H1 (cell line): ENCODE results near the gene ORC2. TPM values are rescaled to one million over a fixed set of nuclear protein-coding genes. Genes with fewer than 3 reads are reported as not detected.

Source experiments
- BACH1 ChIP-seq: IDR thresholded peaks from 2 replicates; pipeline ENCODE4 v1.6.1; 2012; ENCODE audit warnings: low read length, improper control_type of control experiment
- EZH2 ChIP-seq: fragments of 200-600 bp; sonication (generic); IDR thresholded peaks from 2 replicates; pipeline ENCODE4 v1.7.1; 2012; ENCODE audit warnings: low read depth, mild to moderate bottlenecking, moderate library complexity, low read length, inconsistent platforms; ENCODE audit not compliant: severe bottlenecking
- KDM4A ChIP-seq: IDR thresholded peaks from one replicate; pipeline ENCODE4 v1.7.1; 2012; ENCODE audit warnings: low read depth, mild to moderate bottlenecking, moderate library complexity, low read length, inconsistent platforms; ENCODE audit not compliant: severe bottlenecking
- MAFK ChIP-seq: IDR thresholded peaks from 2 replicates; pipeline ENCODE4 v1.6.1; 2012; ENCODE audit warnings: low read depth, mild to moderate bottlenecking, improper control_type of control experiment, low read length
- NANOG ChIP-seq: IDR thresholded peaks from 2 replicates; pipeline ENCODE4 v1.6.1; 2011; ENCODE audit warnings: low read length, low read depth, mild to moderate bottlenecking, inconsistent platforms; ENCODE audit not compliant: insufficient read depth, poor library complexity, severe bottlenecking
- RBBP5 ChIP-seq: IDR thresholded peaks from 2 replicates; pipeline ENCODE4 v1.7.1; 2012; ENCODE audit warnings: low read depth, mild to moderate bottlenecking, inconsistent platforms, low read length, moderate library complexity, borderline replicate concordance
- SUZ12 ChIP-seq: fragments of 200-600 bp; sonication (generic); IDR thresholded peaks from 2 replicates; pipeline ENCODE4 v1.6.1; 2012; ENCODE audit warnings: mild to moderate bottlenecking, inconsistent platforms, low read length, moderate library complexity, mixed read lengths
- TEAD4 ChIP-seq: IDR thresholded peaks from 2 replicates; pipeline ENCODE4 v1.6.1; 2012; ENCODE audit warnings: low read depth, low read length, inconsistent platforms, mixed read lengths
- polyA plus RNA-seq, 7 experiments: library from polyadenylated mRNA; depleted of rRNA in 3 of 7; stranded (reverse) in 5 of 7; unstranded in 2 of 7; fragments of >200 nt in 5 of 7; fragments of 200-250 nt in 2 of 7; gene quantifications; 1 replicate in 5 of 7; 2 replicates in 1 of 7; 4 replicates in 1 of 7; pipeline versions ENCODE4 v1.2.1 to v1.2.3, GENCODE V29; 2011 to 2013; ENCODE audit warnings: missing spikeins in 2 of 7, mixed read lengths in 2 of 7
- total RNA-seq: library from RNA; stranded (reverse); fragmentation: NEBNext Ultra II Directional; extraction: Animal tissue kit (Norgen Biotek cat#: 25700); gene quantifications from 2 replicates; pipeline ENCODE4 v1.2.1, GENCODE V29; 2021
- TF ChIP-seq, protein P1 (sequence below): IDR thresholded peaks from 2 replicates; pipeline ENCODE4 v1.6.1; 2012; ENCODE audit warnings: inconsistent platforms

Gene ORC2
- total and polyA plus RNA-seq, 2 of the 8 experiments (the other 6 are each of a cell fraction or from before 2014, with no cell fraction given): 7.1 to 89.8 TPM

GRCh38 chr2:200864176-200865034, 99.1 kb downstream of the ORC2 start, which contains the start of gene CLK1 (continued):
- TF ChIP-seq RBBP5 (peak; percentile 85; the same call in 1 of the 2 replicates), SUZ12 (no peak), TEAD4 (peak; percentile 89), KDM4A (peak; percentile 76), MAFK (no peak; the same call in 1 of the 2 replicates), NANOG (no peak), EZH2 (no peak), BACH1 (peak; percentile 75)
- TF ChIP-seq, protein P1, sequence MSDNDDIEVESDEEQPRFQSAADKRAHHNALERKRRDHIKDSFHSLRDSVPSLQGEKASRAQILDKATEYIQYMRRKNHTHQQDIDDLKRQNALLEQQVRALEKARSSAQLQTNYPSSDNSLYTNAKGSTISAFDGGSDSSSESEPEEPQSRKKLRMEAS: peak; percentile 78
